Stimulated activated CD8-positive, alpha-beta memory T cell treated with anti-CD3 and anti-CD28 coated beads, Interleukin-15, amount 100 ng/mL, for 24 hours (primary cell): Measurements from ENCODE around the gene EIF4ENIF1.
"Not testable (repeated sequence)": the region's sequence is repeated elsewhere in the genome, so short reads cannot be mapped to it uniquely, and the experiment has no call there.

ENCODE experiments used
- DNase-seq: peaks from one replicate; pipeline ENCODE4 v3.0.0-alpha.2; 2020; ENCODE audit warnings: low read depth

Gene EIF4ENIF1

GRCh38 chr22:31442768-31443489 is 46.7 kb downstream of the EIF4ENIF1 start:
- no peak for DNase-seq

- no peak for DNase-seq
Observed at GRCh38 chr22:31441652-31442051, 48.0 kb downstream of the EIF4ENIF1 start.

GRCh38 chr22:31440681-31441080 is 49.0 kb downstream of the EIF4ENIF1 start:
- no peak for DNase-seq

- DNase-seq, result no peak
Observed at GRCh38 chr22:31439808-31440207, 49.8 kb downstream of the EIF4ENIF1 start.

GRCh38 chr22:31436132-31436531 is 53.5 kb downstream of the EIF4ENIF1 start:
- DNase-seq, result no peak

GRCh38 chr22:31431950-31432349 is 57.7 kb downstream of the EIF4ENIF1 start:
- DNase-seq, result no peak

- DNase-seq, result no peak
Observed at GRCh38 chr22:31425331-31426050, 64.2 kb downstream of the EIF4ENIF1 start.

GRCh38 chr22:31402350-31402749 is 87.3 kb downstream of the EIF4ENIF1 start:
- DNase-seq, result not testable (repeated sequence)

- DNase-seq, result no peak
Observed at GRCh38 chr22:31400023-31400397, 89.6 kb downstream of the EIF4ENIF1 start.

- DNase-seq, result peak; percentile 89
Observed at GRCh38 chr22:31399211-31400022, 90.2 kb downstream of the EIF4ENIF1 start, which contains the start of gene DRG1. Gene DRG1 (plus strand): TSS chr22:31399604. CDS start chr22:31399684, 80 bp downstream.

- DNase-seq, result no peak
Observed at GRCh38 chr22:31398231-31398630, 91.4 kb downstream of the EIF4ENIF1 start.

- DNase-seq, result no peak
Observed at GRCh38 chr22:31394326-31394725, 95.3 kb downstream of the EIF4ENIF1 start.

- no peak for DNase-seq
Observed at GRCh38 chr22:31393893-31394292, 95.7 kb downstream of the EIF4ENIF1 start.
